ENCODE results near the gene HDAC10.
A peak's percentile ranks its signal among the peaks of the same experiment; 100 is the strongest.
"Not testable (repeated sequence)": the region's sequence is repeated elsewhere in the genome, so short reads cannot be mapped to it uniquely, and the experiment has no call there.

The HDAC10 gene

GRCh38 chr22:50213263-50213662 lies 37.8 kb downstream of the HDAC10 start:
- no peak for DNase-seq

- peak; percentile 19 for DNase-seq
These were observed 39.9 kb downstream of the HDAC10 start for GRCh38 chr22:50211147-50211546.

- DNase-seq = no peak
These were observed 40.5 kb downstream of the HDAC10 start for GRCh38 chr22:50210378-50211139.

GRCh38 chr22:50209893-50210292 lies 41.2 kb downstream of the HDAC10 start:
- peak; percentile 49 for DNase-seq

- DNase-seq = no peak
These were observed 41.8 kb downstream of the HDAC10 start for GRCh38 chr22:50208939-50209892.

- no peak for DNase-seq
These were observed 42.6 kb downstream of the HDAC10 start for GRCh38 chr22:50208430-50208938.

- no peak for DNase-seq
These were observed 43.5 kb downstream of the HDAC10 start for GRCh38 chr22:50207383-50208140.

GRCh38 chr22:50206599-50206998 lies 44.5 kb downstream of the HDAC10 start:
- no peak for DNase-seq

GRCh38 chr22:50205781-50206569 lies 45.1 kb downstream of the HDAC10 start:
- no peak for DNase-seq

- not testable (repeated sequence) for DNase-seq
These were observed 46.1 kb downstream of the HDAC10 start for GRCh38 chr22:50204998-50205397.

GRCh38 chr22:50204571-50204970 lies 46.5 kb downstream of the HDAC10 start:
- DNase-seq = no peak

- DNase-seq = no peak
These were observed 47.8 kb downstream of the HDAC10 start for GRCh38 chr22:50203288-50203687.

GRCh38 chr22:50202130-50202666 lies 48.9 kb downstream of the HDAC10 start:
- DNase-seq = no peak

GRCh38 chr22:50201191-50202129 lies 49.6 kb downstream of the HDAC10 start:
- DNase-seq = no peak

GRCh38 chr22:50200461-50201190 lies 50.4 kb downstream of the HDAC10 start, which contains the start of gene SELENOO:
SELENOO (plus strand) TSS chr22:50201011; CDS start chr22:50201037, 26 bp downstream.
- peak; percentile 84 for DNase-seq

- DNase-seq = no peak
These were observed 51.1 kb downstream of the HDAC10 start for GRCh38 chr22:50199829-50200460.

GRCh38 chr22:50199251-50199721 lies 51.8 kb downstream of the HDAC10 start:
- DNase-seq = no peak

- no peak for DNase-seq
These were observed 52.4 kb downstream of the HDAC10 start for GRCh38 chr22:50198624-50199017.

Measured in MV-4-11 (cell line).